Kidney tubule cell (primary cell): Measurements from ENCODE around the gene PDXK.
"Not testable (repeated sequence)": the region's sequence is repeated elsewhere in the genome, so short reads cannot be mapped to it uniquely, and the experiment has no call there.

Experiments
- DNase-seq: peaks from one replicate; pipeline ENCODE4 v3.0.0-alpha.2; 2018; ENCODE audit warnings: low spot score

PDXK gene

DNA sequence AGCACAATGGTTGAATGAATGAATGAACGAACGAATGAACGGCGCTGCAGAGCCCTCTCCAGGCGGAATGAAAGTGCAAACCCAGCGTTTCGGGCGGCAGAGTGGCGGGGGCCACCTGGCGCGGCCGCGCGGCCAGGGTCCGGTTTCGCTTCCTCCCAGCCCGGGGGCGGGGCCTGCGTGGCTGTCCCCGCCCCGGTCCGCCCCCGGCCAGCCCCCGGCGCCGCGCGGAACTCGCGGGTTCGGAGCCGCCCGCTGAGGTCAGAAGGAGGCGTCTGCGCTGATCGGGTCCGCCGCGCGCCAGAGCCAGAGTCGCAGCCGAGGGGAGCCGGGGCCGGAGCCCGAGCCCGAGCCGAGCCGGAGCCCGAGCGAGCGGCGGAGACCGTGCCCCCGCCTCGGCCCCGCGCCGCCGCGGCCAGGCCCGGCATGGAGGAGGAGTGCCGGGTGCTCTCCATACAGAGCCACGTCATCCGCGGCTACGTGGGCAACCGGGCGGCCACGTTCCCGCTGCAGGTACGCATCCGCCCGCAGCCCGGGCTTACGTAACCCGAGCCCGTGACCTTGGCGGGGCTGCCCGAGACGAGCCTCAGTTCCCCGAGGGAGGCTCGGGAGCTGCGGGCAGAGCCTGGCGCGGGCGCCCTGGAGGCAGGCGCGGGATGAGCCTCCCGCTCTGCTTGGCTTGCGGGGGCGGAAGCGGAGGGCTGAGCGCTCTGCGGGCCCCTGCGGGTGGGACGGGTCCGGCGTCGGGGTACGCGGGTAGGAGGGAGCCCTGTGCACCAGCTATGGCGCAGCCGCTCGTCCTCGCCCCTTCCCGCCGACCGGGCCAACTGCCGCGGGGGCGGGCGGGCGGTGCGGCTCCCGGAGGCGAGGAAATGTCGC, at the start of gene PDXK:
PDXK (plus strand) TSS at position 258 of the 876 bp plus-strand sequence; CDS start at position 424, 166 bp downstream.
- peak; percentile 91 for DNase-seq

DNA sequence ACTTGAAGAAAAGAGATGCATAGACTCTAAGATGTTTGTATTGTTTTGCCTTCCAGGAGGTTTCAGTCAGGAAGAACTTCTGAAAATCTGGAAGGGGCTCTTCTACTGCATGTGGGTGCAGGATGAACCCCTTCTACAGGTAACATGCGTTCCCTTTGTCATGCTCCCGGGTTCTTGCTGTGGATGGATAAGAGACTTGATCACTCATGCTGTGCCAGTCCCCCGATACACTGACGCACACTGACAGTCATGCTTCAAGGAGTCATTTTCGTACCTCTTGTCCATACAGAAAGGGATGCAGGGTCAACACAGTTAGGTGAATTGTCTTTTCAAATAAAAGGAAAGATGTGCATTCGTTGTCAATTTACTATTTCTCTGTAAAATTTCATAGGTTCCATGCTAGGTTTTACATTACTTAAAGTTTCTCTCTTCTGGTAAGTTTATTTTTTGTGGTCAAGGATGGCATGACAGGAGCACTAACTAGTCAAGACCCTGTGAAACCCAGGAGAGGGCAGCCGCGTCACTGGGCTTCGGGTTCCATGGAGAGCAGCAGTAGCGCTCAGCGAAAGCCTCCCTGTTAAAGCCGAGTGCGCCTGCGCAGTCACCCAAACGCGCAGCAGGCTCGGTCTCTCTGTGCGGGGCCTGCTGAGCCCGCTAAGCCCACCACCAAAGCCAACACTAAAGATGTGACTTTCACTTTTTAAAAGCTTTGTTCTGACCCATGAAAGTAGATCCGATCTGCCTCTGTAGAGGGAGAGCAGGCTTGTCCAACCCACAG, 48.9 kb upstream of the PDXK start:
- DNase-seq: no peak

DNA sequence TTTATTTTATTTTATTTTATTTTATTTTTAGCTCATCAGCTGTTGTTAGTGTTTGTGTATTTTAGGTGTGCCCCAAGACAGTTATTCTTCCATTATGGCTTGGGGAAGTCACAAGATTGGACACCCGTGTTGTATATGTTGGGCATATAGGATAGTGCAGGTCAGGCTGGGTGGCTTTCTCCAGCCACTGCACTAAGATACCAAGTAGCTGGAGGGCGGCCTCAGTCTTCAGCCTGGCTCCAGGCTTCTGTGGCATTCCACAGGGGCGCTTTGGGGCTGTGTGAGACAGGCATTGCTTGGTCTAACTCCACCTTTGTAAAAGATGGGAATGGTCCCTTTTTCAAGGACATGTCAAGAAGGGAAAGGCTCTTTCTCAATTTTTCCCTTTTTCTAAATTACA, 43.1 kb upstream of the PDXK start:
- no peak for DNase-seq

DNA sequence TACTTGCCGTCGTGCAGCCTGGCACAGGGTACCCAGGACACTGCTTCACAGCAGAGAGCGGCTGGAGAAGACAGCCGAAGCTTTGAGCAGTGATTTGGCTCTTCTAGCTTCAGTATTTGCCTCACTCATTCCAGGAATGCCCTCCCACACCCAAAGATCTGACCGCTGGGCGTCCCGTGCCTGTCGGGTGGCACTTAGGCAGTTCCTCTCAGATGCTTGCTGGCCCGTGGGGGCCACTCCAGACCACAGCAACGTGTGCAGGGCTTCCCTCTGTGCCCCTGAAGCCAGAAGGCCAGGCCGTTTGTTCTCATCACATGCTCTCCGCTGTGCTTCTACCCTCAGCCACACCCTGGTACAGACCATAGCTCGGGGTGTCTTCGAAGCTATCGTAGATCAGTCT, 42.5 kb upstream of the PDXK start:
- no peak for DNase-seq

DNA sequence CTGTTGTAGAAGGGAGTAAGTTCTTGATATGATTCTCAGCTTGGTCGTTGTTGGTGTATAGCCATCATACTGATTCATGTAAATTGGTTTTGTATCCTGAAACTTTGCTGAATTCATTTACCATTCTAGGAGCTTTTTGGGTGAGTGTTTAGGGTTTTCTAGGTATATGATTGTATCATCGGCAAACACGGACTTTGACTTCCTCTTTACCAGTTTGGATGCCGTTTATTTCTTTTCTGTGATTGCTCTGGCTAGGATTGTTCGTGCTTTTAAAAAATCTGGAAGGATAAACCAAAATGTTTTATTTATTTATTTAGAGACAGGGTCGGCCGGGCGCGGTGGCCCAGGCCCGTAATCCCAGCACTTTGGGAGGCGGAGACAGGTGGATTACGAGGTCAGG, 39.0 kb upstream of the PDXK start:
- DNase-seq: no peak

DNA sequence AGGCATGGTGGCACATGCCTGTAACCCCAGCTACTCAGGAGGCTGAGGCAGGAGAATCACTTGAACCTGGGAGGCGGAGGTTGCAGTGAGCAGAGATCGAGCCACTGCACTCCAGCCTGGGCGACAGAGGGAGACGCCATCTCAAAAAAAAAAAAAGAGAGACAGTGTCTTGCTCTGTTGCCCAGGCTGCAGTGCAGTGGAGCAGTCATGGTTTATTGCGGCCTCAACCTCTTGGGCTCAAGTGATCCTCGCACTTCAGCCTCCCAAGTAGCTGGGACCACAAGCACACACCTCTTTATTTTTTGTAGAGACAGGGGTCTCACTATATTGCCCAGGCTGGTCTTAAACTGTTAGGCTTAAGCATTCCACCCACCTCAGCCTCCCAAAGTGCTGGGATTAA, 38.5 kb upstream of the PDXK start:
- not testable (repeated sequence) for DNase-seq

DNA sequence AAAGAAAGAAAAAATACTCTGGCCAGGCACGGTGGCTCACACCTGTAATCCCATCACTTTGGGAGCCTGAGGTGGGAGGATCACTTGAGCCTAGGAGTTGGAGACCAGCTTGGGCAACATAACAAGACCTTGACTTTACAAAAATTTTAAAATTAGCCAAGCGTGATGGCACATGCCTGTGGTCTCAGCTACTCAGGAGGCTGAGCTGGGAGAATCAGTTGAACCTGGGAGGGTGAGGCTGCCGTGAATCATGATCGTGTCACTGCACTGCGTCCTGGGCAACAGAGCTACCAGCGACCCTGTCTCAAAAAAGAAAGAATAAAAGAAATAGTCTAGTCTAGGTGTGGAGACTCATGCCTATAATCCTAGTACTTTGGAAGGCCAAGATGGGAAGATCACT, 37.3 kb upstream of the PDXK start:
- DNase-seq: peak; percentile 86

DNA sequence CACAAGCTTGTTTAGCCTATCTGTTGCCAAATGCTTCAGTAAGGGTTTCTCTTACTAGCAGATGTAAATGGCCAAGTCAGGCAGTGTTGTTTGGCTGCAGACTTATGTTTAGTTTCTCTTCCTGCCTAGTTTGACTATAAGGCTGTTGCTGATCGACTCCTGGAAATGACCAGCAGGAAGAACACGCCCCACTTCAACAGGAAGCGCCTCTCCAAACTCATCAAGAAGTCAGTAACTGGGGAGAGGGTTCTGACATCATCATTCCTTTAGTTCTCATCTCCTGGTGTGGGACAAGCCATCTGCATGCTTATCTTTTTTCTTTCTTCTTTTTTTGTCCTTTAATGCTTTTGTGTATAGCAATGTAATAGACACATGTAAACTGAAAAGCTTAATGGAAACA, 34.5 kb upstream of the PDXK start:
- no peak for DNase-seq

DNA sequence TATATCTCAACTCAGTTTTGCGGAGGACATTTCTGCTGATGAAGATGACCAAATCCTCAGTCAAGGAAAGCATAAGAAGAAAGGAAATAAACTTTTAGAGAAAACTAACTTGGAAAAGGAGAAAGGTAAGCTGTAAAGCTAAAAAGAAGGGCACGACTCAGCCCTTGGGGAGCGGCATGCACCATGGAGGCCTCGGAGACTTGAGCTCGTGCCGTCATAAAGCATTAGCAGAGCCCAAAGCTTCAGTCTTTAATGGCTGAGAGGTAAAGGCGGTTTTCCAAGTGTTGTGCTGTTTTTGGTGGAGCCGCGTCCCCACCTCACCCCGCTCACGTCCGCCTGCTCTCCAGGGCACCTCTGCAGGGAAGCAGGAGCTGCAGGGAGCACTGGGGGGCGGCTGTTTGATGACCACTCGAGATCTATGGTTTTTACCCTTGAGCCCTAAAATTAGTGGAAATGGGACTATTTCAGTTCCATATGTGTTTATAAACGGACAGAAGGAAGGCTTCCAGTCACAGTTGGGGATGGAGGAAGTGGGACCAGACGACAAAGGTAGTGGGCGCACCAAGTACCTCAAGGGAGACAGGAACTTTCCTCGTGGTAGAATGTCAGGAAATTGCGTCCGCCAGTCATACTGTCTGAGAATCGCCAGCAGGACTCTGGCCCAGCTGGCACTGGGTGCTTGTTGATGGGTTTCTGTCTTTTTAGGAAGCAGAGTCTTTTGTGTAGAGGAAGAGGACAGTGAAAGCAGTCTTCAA, 31.9 kb upstream of the PDXK start:
- no peak for DNase-seq

DNA sequence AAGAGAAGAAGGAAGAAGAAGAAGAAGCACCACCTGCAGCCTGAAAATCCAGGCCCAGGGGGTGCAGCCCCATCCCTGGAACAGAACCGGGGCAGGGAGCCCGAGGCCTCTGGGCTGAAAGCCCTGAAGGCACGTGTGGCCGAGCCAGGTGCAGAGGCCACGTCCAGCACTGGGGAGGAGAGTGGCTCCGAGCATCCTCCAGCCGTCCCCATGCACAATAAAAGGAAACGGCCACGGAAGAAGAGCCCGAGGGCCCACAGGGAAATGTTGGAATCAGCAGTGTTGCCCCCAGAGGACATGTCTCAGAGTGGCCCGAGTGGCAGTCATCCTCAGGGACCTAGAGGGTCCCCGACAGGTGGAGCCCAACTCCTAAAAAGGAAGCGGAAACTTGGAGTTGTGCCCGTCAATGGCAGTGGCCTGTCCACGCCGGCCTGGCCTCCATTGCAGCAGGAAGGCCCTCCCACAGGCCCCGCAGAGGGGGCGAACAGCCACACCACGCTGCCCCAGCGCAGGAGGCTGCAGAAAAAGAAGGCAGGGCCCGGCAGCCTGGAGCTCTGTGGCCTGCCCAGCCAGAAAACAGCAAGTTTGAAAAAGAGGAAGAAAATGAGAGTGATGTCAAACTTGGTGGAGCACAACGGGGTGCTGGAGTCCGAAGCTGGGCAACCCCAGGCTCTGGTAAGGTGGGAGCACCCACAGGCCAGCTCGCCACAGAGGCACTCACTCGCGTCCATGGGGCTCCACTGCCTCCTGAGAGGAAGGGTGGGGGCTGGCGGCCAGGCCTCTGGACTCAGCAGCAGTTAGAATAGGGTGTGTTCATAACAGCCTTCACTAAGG, 31.1 kb upstream of the PDXK start:
- no peak for DNase-seq

DNA sequence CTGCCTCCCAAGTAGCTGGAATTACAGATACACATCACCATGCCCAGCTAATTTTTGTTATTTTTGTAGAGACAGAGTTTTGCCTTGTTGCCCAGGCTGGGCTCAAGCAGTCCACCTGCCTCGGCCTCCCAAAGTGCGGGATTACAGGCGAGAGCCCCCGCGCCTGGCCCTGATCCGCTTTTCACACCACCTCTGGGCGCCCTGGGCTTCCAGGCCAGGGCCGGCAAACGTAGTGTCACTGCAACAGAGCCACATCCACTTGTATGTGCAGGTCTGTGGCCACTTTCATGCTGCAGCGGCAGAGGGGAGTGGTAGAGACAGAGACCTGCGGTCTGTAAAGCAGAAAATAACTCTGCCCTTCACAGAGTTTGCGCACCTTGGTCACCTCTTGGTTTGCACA, 30.0 kb upstream of the PDXK start:
- DNase-seq: no peak

DNA sequence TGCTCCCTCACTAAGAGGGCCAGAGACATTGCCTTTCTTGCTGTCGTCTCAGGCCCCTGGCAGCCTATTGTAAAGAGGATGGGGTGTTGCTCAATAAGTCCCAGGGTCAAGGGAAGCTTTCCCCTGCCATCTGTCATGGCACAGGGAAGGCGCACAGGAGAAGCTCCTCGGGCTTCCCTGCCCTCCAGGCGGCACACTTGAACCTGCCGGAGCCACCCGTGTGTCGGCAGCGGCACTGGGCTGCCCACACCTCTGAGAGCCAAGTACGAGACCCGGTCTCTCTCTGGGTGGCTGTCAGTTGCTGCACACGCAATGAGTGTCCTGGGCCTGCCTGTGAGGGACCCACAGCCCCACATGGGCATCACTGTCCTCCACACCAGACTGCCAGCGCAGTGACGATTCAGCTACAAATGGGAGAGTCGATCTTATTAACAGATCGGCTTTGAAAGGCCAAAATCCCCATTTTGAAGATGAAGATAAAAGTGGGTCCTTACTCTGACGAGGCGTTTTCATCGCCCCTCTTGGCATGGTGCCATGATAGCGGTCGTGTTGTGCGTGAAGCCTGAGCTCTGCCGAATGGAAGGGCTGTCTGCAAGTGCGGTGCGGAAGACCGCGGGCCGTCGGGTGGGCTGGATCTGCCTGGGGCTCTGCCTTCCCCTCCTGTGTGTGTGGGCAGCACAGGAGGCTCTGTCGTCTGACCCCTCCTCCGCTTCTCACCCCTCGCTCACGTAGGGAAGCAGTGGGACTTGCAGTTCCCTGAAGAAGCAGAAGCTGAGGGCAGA, 29.2 kb upstream of the PDXK start:
- DNase-seq: no peak

DNA sequence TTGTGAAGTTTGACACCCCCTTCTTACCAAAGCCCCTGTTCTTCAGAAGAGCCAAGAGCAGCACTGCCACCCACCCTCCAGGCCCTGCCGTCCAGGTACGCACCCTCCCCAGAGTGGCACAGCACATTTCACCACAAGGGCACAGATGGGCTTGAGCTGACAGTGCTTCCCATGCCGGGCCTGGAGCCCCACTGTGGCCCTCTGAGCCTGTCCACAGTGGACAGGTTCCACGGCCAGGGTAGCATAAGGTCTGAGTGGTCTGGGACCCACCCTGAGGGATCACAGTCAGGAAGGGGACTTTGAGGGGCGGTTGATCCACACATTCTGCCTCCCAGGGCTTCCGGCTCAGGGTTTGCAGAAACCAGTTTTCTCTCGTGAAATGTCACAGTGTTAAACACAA, 28.6 kb upstream of the PDXK start:
- DNase-seq: no peak

DNA sequence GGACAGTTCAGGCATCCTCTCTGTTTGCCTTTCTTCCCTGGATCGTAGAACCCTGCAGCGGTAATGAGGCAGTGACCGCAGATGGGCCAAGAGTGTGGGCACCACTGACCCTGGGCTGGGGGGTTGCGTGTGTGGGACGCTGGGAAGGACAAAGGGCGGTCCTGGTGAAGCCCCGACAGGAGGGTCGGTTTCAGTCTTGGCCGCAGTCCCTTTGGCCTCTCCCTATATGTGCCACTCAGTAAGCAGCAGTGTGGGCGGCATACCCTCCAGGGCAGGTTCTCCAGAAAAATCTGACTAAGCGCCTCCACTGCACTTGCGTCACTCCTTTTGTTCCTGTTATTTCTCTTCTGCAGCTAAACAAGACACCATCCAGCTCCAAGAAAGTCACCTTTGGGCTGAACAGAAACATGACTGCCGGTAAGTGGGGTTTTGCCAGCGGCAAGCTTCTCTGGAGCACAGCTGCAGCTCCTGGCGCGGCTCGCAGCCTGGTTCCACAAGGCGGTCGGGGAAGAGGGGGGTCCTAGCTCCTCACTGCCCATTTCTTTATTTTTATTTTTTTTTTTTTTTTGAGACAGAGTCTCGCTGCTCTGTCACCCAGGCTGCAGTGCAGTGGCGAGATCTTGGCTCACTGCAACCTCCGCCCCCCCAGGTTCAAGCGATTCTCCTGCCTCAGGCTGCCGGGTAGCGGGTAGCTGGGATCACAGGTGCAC, 27.7 kb upstream of the PDXK start:
- no peak for DNase-seq

DNA sequence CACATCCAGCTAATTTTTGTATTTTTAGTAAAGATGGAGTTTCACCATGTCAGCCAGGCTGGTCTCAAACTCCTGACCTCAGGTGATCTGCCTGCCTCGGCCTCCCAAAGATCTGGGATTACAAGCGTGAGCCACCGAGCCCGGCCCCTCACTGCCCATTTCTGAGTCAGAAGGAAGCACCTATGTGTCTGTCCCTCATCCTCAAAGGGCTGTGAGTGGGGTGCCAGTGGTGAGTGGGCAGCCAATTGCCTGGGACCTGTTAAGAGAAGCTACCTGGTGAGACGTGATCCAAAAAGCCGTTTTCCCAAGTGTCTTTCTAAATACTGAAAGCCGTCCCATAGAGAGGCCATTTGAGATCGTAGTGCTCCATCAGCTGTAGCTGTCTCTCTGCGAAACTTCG, 27.1 kb upstream of the PDXK start:
- DNase-seq: no peak

DNA sequence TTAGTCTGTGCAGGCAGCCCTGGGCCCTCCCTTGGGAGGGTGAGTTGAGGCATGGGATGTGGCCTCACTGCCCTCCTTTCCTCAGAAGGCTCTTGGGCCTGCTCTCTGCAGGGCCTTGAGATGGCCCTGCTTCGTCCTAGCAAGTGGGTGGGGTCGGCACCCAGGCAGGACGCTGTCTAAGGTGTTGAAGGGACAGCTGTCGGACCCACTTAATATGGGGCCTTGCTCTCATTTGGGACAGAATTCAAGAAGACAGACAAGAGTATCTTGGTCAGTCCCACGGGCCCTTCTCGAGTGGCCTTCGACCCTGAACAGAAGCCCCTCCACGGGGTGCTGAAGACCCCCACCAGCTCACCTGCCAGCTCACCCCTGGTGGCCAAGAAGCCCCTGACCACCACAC, 26.0 kb upstream of the PDXK start:
- no peak for DNase-seq

DNA sequence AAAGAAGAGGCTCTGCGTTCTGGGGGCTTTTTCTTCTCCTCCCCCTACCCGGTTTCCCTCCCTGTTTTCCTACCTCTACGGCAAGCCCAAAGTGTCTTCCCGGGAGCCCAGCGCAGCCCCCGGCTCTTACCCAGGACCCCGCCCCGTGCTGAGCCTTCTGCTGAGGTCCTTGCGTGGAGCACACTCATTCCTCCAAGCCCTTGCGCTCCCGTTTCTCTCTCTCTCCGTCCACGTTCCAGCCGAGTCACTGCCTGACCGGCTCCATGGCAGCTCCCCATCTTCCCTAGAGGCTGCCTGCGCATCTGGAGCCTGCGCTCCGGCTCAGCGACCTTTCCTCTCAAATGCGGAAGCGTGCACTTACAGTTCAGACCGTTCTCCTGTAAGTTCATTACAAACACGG, 24.9 kb upstream of the PDXK start:
- DNase-seq: no peak

DNA sequence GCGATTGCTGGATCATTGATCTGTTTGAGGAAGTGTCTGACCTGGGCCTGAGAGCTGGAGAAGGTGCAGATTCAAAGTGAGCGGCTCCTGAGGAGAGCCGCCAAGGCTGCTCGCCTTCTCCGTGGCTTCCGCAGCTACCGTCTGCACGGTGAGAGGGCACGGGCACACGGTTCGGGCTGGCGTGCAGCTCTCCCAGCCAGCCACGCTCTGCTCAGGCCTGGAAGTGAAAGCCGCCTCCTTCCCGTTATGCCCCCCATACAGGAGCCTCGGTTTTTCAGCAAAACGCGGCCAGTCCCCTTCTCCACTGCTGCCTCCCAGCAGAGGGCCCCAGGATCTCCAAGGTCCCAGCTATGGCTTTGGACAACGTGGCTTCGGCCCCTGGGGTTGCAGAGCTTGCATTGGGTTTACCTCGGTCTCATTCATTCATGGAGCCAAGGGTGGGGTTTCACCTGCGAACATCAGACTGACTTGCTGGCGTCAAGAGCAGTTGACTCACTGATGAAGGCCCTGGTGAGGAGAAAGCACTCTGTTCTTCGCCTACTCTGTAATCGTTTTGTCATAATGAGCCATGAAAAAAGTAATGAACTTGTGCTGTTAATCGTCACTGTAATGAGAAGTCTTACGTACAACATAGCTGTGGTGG, 24.4 kb upstream of the PDXK start:
- DNase-seq: no peak

DNA sequence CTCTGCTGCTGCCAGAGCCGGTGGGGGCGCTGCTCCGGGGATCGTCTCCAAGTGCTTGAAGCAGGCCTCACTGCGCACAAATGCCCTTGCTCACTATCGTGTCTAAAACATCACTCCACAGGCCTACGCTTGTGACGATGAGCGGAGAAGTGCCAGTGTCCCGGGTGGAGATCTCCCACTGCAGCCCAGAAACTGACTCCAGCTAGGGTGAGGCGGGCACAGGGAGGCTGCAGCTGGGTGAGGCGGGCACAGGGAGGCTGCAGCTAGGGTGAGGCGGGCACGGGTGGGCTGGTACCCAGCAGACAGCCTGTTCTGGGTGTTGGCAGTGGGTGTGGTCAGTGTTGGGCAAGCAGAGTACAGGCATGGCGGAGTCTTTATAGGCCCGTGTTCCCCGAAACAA, 22.7 kb upstream of the PDXK start:
- DNase-seq: no peak
